Ishikawa (cell line): ENCODE measurements around the gene UST.
A peak's percentile ranks its signal among the peaks of the same experiment; 100 is the strongest.

Experiments used
- CEBPB ChIP-seq: IDR thresholded peaks from 2 replicates; pipeline ENCODE4 v1.6.1; 2012
- CREB1 ChIP-seq: IDR thresholded peaks from 2 replicates; pipeline ENCODE4 v1.6.1; 2012; ENCODE audit warnings: low read depth
- EGR1 ChIP-seq: IDR thresholded peaks from 2 replicates; pipeline ENCODE4 v1.6.1; 2012
- EP300 ChIP-seq: IDR thresholded peaks from 2 replicates; pipeline ENCODE4 v1.6.1; 2012; ENCODE audit warnings: borderline replicate concordance
- FOXM1 ChIP-seq: IDR thresholded peaks from 2 replicates; pipeline ENCODE4 v1.6.1; 2012; ENCODE audit warnings: low read depth, borderline replicate concordance
- NFIC ChIP-seq: IDR thresholded peaks from 2 replicates; pipeline ENCODE4 v1.6.1; 2012
- RAD21 ChIP-seq: IDR thresholded peaks from 2 replicates; pipeline ENCODE4 v1.6.1; 2012; ENCODE audit warnings: low read depth
- TAF1 ChIP-seq: IDR thresholded peaks from 2 replicates; pipeline ENCODE4 v1.6.1; 2012; ENCODE audit warnings: low read depth, mild to moderate bottlenecking
- TCF12 ChIP-seq: IDR thresholded peaks from 2 replicates; pipeline ENCODE4 v1.6.1; 2012; ENCODE audit warnings: low read depth
- TEAD4 ChIP-seq: IDR thresholded peaks from 2 replicates; pipeline ENCODE4 v1.6.1; 2012
- YY1 ChIP-seq: IDR thresholded peaks from 2 replicates; pipeline ENCODE4 v1.6.1; 2012; ENCODE audit warnings: low read depth
- ZBTB7A ChIP-seq: IDR thresholded peaks from 2 replicates; pipeline ENCODE4 v1.6.1; 2012; ENCODE audit warnings: low read depth
- TF ChIP-seq, protein P1 (sequence below): IDR thresholded peaks from 2 replicates; pipeline ENCODE4 v1.6.1; 2012
- TF ChIP-seq, protein P2 (sequence below): IDR thresholded peaks from 2 replicates; pipeline ENCODE4 v1.6.1; 2012; ENCODE audit warnings: low read depth, mild to moderate bottlenecking
- TF ChIP-seq, protein P3 (sequence below): IDR thresholded peaks from 2 replicates; pipeline ENCODE4 v1.6.1; 2012

The UST gene

DNA sequence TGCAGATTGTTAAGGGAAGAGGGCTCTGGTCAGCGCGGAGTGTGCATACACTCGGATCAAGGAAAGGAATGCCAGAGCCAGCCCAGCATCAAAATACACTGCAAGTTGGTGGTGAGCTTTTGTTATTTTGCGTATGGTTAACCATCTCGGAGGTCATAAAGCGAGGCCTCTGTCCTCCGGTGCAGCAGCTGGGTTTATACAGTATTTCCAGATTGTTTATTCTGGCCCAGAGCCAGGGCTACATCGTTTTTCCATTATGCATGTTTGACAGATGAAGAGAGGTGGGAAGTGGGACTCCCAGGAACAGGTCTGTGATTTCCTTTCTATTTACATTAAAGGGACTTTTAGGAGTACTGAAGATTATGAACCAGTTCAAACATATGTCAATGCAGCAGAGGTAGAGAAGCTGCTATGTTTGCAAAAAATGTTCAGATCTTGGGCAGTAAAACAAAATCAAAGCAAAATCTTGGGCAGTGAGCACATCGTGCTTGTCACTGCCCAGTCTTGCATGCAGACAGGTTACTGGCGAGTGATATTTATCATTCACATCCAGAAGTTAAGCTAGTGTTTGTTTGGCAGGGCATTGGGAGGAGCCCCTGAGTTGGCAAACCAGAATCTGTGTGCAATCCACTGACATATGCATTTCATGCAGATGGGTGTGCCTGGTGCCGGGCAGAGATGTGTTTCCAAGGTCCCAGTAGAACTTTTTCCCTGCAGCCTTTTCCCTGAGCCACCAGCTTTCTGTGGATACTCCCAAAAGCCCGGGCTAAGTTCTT lies 314.3 kb downstream of the UST start:
- no peak for TF ChIP-seq CREB1
- TF ChIP-seq TAF1 = no peak
- no peak for TF ChIP-seq ZBTB7A
- no peak for TF ChIP-seq TEAD4
- TF ChIP-seq, protein P1, sequence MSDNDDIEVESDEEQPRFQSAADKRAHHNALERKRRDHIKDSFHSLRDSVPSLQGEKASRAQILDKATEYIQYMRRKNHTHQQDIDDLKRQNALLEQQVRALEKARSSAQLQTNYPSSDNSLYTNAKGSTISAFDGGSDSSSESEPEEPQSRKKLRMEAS = no peak

DNA sequence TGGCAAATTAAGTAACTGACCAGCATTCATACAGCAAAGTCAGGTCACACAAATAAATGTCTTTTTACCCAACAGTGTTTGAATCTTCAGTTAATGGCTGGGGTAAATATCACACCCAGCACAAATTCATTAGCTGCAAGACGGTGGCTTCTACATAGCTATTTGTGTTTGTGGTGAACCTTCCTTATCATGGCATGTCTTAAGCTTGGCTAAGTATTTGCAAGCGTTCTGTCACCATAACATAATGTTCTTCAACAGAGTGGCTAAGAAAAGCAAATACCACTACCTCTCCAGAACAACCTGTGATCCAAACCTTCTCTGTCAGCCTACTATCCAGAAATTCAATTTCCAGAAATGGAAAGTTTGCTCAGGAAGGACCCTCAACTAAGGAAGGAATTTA lies 315.1 kb downstream of the UST start:
- TF ChIP-seq NFIC = no peak
- no peak for TF ChIP-seq ZBTB7A
- TF ChIP-seq, protein P1 = no peak
- no peak for TF ChIP-seq EP300
- TF ChIP-seq, protein P2, sequence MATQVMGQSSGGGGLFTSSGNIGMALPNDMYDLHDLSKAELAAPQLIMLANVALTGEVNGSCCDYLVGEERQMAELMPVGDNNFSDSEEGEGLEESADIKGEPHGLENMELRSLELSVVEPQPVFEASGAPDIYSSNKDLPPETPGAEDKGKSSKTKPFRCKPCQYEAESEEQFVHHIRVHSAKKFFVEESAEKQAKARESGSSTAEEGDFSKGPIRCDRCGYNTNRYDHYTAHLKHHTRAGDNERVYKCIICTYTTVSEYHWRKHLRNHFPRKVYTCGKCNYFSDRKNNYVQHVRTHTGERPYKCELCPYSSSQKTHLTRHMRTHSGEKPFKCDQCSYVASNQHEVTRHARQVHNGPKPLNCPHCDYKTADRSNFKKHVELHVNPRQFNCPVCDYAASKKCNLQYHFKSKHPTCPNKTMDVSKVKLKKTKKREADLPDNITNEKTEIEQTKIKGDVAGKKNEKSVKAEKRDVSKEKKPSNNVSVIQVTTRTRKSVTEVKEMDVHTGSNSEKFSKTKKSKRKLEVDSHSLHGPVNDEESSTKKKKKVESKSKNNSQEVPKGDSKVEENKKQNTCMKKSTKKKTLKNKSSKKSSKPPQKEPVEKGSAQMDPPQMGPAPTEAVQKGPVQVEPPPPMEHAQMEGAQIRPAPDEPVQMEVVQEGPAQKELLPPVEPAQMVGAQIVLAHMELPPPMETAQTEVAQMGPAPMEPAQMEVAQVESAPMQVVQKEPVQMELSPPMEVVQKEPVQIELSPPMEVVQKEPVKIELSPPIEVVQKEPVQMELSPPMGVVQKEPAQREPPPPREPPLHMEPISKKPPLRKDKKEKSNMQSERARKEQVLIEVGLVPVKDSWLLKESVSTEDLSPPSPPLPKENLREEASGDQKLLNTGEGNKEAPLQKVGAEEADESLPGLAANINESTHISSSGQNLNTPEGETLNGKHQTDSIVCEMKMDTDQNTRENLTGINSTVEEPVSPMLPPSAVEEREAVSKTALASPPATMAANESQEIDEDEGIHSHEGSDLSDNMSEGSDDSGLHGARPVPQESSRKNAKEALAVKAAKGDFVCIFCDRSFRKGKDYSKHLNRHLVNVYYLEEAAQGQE = no peak
- TF ChIP-seq, protein P3, sequence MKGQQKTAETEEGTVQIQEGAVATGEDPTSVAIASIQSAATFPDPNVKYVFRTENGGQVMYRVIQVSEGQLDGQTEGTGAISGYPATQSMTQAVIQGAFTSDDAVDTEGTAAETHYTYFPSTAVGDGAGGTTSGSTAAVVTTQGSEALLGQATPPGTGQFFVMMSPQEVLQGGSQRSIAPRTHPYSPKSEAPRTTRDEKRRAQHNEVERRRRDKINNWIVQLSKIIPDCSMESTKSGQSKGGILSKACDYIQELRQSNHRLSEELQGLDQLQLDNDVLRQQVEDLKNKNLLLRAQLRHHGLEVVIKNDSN = no peak
- TF ChIP-seq TAF1 = no peak
- no peak for TF ChIP-seq EGR1
- no peak for TF ChIP-seq CREB1
- no peak for TF ChIP-seq YY1
- TF ChIP-seq CEBPB = no peak
- TF ChIP-seq TCF12 = no peak
- no peak for TF ChIP-seq FOXM1
- TF ChIP-seq RAD21 = no peak
- TF ChIP-seq TEAD4 = no peak

DNA sequence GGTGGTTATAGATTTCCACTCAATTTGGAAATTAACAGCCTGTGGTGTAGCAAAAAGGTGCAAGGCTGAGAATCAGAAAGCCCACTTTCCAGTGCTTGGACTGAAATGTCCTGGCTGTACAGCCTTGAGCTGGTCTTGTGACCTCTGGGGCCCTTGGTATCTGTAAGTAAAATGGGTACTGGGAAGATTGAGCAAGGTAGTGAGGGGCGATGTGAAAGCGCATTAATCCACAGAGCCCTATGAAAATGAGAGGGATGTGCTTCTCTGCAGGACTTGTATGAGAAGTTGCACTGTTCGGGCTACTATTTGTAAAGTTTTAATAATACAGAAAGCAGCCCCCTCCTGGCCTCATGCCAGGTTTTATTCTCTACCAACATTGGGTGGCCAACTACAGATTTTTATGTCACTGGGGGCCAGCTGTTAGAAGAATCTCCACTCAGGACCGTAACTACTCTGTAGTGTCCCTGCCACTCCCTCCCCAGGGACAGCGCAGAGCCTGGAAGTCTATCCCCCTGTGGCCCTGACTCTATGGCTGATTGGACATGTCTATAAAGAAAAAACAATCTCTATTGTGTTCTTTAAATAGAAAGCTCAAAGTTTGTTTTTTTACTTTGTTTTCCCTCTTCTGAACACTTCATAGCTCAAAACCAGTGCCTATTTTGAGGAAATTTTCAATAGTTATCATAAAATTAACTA lies 316.0 kb downstream of the UST start:
- peak; percentile 13; the same call in 1 of the 2 replicates for TF ChIP-seq NFIC
- TF ChIP-seq TCF12 = no peak

DNA sequence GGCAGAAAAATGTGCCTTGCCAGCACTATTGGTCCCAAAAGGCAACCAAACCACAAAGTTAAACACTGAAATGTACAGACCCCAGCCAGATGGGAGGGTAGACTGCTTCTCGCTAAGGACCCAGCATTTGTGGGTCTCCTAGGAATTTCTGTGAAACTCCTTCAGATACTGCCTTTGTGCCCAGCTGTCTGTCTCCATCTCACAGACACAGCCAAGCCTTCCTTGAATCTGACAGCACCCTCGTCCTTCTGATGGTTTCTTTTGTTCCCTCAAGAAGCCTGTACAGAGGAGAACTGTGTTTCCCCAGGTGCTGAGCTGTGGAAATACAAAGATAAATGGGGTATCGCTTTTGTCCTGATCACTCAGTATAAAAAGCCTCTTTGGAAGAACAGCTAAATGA lies 316.6 kb downstream of the UST start:
- TF ChIP-seq EP300 = no peak
- no peak for TF ChIP-seq TCF12
- no peak for TF ChIP-seq NFIC
- no peak for TF ChIP-seq FOXM1
- TF ChIP-seq CEBPB = no peak
- no peak for TF ChIP-seq ZBTB7A
- TF ChIP-seq, protein P1 = no peak
- no peak for TF ChIP-seq EGR1
- TF ChIP-seq, protein P3 = no peak
- no peak for TF ChIP-seq CREB1
- TF ChIP-seq, protein P2 = no peak
- TF ChIP-seq TAF1 = no peak
- TF ChIP-seq YY1 = no peak
- TF ChIP-seq TEAD4 = no peak
- no peak for TF ChIP-seq RAD21

DNA sequence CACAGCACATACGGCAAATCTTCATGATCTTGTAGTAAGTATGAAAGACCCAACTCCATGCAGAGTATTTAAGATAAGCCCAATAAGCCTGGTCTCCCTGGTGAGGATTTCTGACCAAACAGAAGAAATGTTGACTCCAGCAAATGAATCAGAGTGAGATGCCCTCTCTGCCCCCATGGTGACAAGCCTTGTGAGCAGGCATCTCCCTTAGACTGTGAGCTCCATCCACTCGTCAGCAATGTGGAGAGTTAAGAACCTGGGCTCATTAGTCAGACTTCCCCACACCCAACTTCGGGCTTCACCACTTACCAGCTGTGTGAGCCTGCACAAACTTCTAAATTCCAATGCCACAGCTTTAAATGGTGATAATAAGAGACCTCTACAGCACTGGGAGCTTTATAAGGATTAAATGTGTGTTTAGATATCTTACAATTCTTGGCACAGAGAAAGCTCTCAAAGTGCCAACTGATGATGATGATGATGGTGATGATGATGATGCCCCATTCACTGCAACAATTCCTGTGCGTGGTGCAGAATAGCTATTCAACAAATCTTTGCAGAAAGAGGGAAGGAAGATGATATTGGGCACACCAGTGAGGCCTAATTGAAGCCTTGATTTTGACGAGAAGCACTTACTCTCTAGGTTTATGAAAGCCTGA lies 317.3 kb downstream of the UST start:
- no peak for TF ChIP-seq YY1
- no peak for TF ChIP-seq EP300
- TF ChIP-seq FOXM1 = no peak
- TF ChIP-seq, protein P2 = no peak
